Right hindlimb (tissue), 1 donor: ENCODE measurements around the gene KRT75.
"Not testable (repeated sequence)": the region's sequence is repeated elsewhere in the genome, so short reads cannot be mapped to it uniquely, and the experiment has no call there.

Experiments used
- DNase-seq: peaks from one replicate; pipeline ENCODE4 v3.0.0-alpha.2; 2018

KRT75 gene

GRCh38 chr12:52434081-52434733 lies at the start of gene KRT75:
Gene KRT75, minus strand, starts transcription at chr12:52434371. Its CDS starts 67 bp downstream, at chr12:52434304.
- DNase-seq = no peak

- DNase-seq = no peak
These were observed 45.9 kb upstream of the KRT75 start for GRCh38 chr12:52480073-52480472.

GRCh38 chr12:52477651-52478050 lies 43.5 kb upstream of the KRT75 start:
- no peak for DNase-seq

- DNase-seq = no peak
These were observed 40.0 kb upstream of the KRT75 start for GRCh38 chr12:52474212-52474611.

- DNase-seq = no peak
These were observed 39.6 kb upstream of the KRT75 start, which contains the start of gene KRT6C for GRCh38 chr12:52473768-52474167. Gene KRT6C, minus strand, starts transcription at chr12:52473805. Its CDS starts 68 bp downstream, at chr12:52473737.

- no peak for DNase-seq
These were observed 35.7 kb upstream of the KRT75 start for GRCh38 chr12:52469853-52470252.

GRCh38 chr12:52464897-52465296 lies 30.7 kb upstream of the KRT75 start:
- no peak for DNase-seq

- DNase-seq = no peak
These were observed 27.5 kb upstream of the KRT75 start for GRCh38 chr12:52461693-52462092.

GRCh38 chr12:52458861-52459260 lies 24.7 kb upstream of the KRT75 start:
- DNase-seq = no peak

GRCh38 chr12:52455821-52456220 lies 21.6 kb upstream of the KRT75 start:
- no peak for DNase-seq

GRCh38 chr12:52454411-52455201 lies 20.4 kb upstream of the KRT75 start:
- DNase-seq = no peak

- no peak for DNase-seq
These were observed 17.9 kb upstream of the KRT75 start, which contains the start of gene KRT6B for GRCh38 chr12:52452101-52452500. Gene KRT6B, minus strand, starts transcription at chr12:52452146. Its CDS starts 68 bp downstream, at chr12:52452078.

- DNase-seq = no peak
These were observed 14.1 kb upstream of the KRT75 start for GRCh38 chr12:52448228-52448627.

GRCh38 chr12:52447196-52447595 lies 13.0 kb upstream of the KRT75 start:
- DNase-seq = not testable (repeated sequence)

- DNase-seq = no peak
These were observed 12.3 kb upstream of the KRT75 start for GRCh38 chr12:52446367-52447045.

GRCh38 chr12:52445876-52446275 lies 11.7 kb upstream of the KRT75 start:
- DNase-seq = no peak

- DNase-seq = no peak
These were observed 10.8 kb upstream of the KRT75 start for GRCh38 chr12:52444647-52445595.

- no peak for DNase-seq
These were observed 9.8 kb upstream of the KRT75 start for GRCh38 chr12:52443966-52444365.

GRCh38 chr12:52442600-52443061 lies 8.5 kb upstream of the KRT75 start:
- DNase-seq = no peak

GRCh38 chr12:52441320-52441911 lies 7.2 kb upstream of the KRT75 start:
- no peak for DNase-seq

- no peak for DNase-seq
These were observed 6.7 kb upstream of the KRT75 start for GRCh38 chr12:52440821-52441319.

- no peak for DNase-seq
These were observed 5.7 kb upstream of the KRT75 start for GRCh38 chr12:52439845-52440244.
